ENCODE measurements around the gene KLHL2.
"Not testable (repeated sequence)": the region's sequence is repeated elsewhere in the genome, so short reads cannot be mapped to it uniquely, and the experiment has no call there.

Gene KLHL2

DNA sequence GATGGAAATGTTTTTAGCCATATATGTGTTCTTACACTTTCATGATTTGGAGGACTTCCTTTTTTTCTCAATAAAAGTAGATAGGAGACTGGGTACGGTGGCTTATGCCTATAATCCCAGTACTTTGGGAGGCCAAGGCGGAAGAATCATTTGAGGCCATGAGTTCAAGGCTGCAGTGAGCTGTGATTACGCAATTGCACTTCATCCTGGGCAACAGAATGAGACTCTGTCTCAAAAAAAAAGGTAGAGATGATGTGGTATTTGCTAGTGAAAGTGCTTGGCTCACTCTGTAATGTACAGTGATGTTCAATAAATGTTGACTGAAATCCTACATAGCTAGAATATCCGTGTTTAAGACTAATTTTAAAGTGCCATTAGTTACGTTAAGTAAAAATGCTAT is 27.4 kb downstream of the KLHL2 start:
- TF ChIP-seq, protein P1, sequence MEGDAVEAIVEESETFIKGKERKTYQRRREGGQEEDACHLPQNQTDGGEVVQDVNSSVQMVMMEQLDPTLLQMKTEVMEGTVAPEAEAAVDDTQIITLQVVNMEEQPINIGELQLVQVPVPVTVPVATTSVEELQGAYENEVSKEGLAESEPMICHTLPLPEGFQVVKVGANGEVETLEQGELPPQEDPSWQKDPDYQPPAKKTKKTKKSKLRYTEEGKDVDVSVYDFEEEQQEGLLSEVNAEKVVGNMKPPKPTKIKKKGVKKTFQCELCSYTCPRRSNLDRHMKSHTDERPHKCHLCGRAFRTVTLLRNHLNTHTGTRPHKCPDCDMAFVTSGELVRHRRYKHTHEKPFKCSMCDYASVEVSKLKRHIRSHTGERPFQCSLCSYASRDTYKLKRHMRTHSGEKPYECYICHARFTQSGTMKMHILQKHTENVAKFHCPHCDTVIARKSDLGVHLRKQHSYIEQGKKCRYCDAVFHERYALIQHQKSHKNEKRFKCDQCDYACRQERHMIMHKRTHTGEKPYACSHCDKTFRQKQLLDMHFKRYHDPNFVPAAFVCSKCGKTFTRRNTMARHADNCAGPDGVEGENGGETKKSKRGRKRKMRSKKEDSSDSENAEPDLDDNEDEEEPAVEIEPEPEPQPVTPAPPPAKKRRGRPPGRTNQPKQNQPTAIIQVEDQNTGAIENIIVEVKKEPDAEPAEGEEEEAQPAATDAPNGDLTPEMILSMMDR (conservative IDR thresholded peaks at IDR 0.05; ENCODE audit: low read depth, low read length), result no peak
- Histone ChIP-seq H3K27me3 (ENCODE audit: insufficient read depth, low read depth) (no peaks in the 10 kb centered on the region), H2AFZ (ENCODE audit: low read depth) (no peak overlapping the region), H3K4me1 (ENCODE audit: low read depth, poor library complexity, severe bottlenecking) (no peaks in the 10 kb centered on the region), H3K4me2 (no peak overlapping the region), H3K79me2 (ENCODE audit: insufficient read depth, low read depth) (no peaks in the 10 kb centered on the region), H4K20me1 (ENCODE audit: insufficient read depth) (no peaks in the 10 kb centered on the region), H3K9ac (no peak overlapping the region), H3K4me3 (IDR thresholded peaks at IDR 0.05; ENCODE audit: insufficient read depth, low read depth, low read length) (no peak overlapping the region), H3K36me3 (ENCODE audit: insufficient read depth) (no peaks in the 10 kb centered on the region), H3K27ac (no peak overlapping the region)

DNA sequence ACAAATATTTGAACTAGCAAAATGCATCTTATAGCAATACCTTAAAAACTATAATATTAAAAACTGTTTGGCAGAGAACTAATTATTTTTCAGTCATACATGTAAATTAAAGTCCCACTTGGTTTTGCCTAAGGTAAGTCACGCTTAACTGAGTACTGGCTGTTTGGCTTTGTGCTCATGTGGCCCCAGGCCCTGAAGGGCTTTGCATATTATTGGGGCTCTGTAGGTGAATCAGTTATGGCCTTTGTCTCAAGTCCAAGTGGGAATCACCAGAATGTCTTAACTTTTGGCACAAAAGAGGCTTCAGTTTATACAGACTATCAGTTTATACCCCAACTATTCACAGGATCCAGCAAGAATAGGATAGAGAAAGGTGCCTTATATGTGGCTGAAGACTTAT is 29.5 kb downstream of the KLHL2 start:
- not testable (repeated sequence) for H3K4me1 ChIP-seq (ENCODE audit: low read depth, poor library complexity, severe bottlenecking); H3K79me2 ChIP-seq (ENCODE audit: insufficient read depth, low read depth); H3K4me2 ChIP-seq; H3K9ac ChIP-seq; H2AFZ ChIP-seq (ENCODE audit: low read depth); H3K27ac ChIP-seq; H4K20me1 ChIP-seq (ENCODE audit: insufficient read depth); H3K27me3 ChIP-seq (ENCODE audit: insufficient read depth, low read depth); H3K36me3 ChIP-seq (ENCODE audit: insufficient read depth); H3K4me3 ChIP-seq (IDR thresholded peaks at IDR 0.05; ENCODE audit: insufficient read depth, low read depth, low read length)

DNA sequence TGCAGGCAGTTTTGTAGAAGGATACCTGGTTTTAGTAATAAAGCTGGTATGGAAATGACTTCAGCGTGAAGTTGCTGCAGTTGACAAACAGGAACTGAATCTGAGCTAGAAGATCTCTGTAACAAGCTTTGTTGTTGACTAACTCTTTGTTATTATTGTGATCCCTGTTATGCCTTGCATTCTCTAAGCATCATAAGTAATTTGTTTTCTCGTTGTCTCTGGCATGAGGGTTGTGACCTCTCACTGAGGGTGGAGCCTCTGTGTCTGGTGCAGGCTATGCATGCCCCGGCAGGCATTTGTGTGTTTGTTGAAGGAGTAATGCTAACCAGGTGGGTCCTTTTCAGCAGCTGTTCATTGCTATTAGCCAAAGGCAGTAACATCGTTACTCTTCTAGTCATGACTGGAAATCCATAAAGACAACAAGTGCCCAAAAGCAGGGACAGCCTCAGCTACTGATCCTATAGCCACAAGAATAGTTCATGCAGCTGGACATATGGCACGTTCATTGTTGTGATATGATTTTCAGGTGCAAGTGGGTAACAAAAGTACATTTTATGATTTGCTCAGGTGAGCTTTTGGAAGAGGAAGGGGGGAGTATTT is 30.8 kb downstream of the KLHL2 start:
- H3K79me2 ChIP-seq (ENCODE audit: insufficient read depth, low read depth); H4K20me1 ChIP-seq (ENCODE audit: insufficient read depth); H3K4me3 ChIP-seq (IDR thresholded peaks at IDR 0.05; ENCODE audit: insufficient read depth, low read depth, low read length); H3K27ac ChIP-seq; H3K4me2 ChIP-seq; H3K4me1 ChIP-seq (ENCODE audit: low read depth, poor library complexity, severe bottlenecking); H3K27me3 ChIP-seq (ENCODE audit: insufficient read depth, low read depth); H3K9ac ChIP-seq; H2AFZ ChIP-seq (ENCODE audit: low read depth); H3K36me3 ChIP-seq (ENCODE audit: insufficient read depth): not testable (repeated sequence)

DNA sequence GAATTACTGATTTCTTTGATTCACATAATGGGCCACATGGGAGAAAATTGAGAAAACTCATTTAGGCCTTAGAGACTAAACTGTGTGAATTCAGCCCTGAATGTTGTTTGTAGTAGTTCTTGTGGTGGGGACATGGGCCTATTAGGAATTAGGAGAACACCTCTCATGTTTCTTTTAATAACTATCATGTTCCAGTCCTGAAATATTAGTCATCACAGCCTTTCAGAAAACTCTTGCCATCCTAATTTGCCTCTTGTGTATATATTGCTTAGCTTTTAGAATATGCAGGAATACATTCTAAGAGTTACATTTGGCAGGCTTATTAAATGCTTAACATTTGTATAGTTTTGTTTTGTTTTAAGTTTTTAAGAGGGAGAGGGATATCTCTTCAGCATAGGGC is 33.4 kb downstream of the KLHL2 start:
- H3K79me2 ChIP-seq (ENCODE audit: insufficient read depth, low read depth); H3K9ac ChIP-seq; H4K20me1 ChIP-seq (ENCODE audit: insufficient read depth); H3K4me1 ChIP-seq (ENCODE audit: low read depth, poor library complexity, severe bottlenecking); H3K27me3 ChIP-seq (ENCODE audit: insufficient read depth, low read depth); H2AFZ ChIP-seq (ENCODE audit: low read depth); H3K4me3 ChIP-seq (IDR thresholded peaks at IDR 0.05; ENCODE audit: insufficient read depth, low read depth, low read length); H3K27ac ChIP-seq; H3K36me3 ChIP-seq (ENCODE audit: insufficient read depth); H3K4me2 ChIP-seq: not testable (repeated sequence)

DNA sequence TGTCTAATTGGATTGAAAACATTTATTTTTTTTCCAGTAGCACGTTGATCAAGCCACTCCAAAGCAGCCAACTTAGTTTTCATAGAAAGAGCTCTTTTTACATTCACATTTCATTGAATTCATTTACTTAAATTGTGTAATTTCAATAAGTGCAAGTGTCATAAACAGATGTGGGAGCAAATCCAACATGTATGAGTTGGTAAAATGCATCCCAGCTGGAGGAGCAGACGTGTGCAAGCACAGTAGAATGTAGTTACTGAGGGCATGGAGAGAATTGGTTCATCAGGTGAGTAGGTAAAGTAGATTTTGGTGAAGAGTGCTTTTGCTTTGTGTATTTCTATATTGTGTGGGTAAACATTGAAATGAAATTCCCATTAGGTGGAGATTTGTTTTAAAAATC is 36.8 kb downstream of the KLHL2 start:
- not testable (repeated sequence) for H3K4me2 ChIP-seq; H3K36me3 ChIP-seq (ENCODE audit: insufficient read depth); H3K27me3 ChIP-seq (ENCODE audit: insufficient read depth, low read depth); H3K4me3 ChIP-seq (IDR thresholded peaks at IDR 0.05; ENCODE audit: insufficient read depth, low read depth, low read length); H3K27ac ChIP-seq; H3K9ac ChIP-seq; H4K20me1 ChIP-seq (ENCODE audit: insufficient read depth); H2AFZ ChIP-seq (ENCODE audit: low read depth); H3K79me2 ChIP-seq (ENCODE audit: insufficient read depth, low read depth)
- H3K4me1 ChIP-seq (ENCODE audit: low read depth, poor library complexity, severe bottlenecking), result peaks cover 22% of the 10 kb centered on the region

DNA sequence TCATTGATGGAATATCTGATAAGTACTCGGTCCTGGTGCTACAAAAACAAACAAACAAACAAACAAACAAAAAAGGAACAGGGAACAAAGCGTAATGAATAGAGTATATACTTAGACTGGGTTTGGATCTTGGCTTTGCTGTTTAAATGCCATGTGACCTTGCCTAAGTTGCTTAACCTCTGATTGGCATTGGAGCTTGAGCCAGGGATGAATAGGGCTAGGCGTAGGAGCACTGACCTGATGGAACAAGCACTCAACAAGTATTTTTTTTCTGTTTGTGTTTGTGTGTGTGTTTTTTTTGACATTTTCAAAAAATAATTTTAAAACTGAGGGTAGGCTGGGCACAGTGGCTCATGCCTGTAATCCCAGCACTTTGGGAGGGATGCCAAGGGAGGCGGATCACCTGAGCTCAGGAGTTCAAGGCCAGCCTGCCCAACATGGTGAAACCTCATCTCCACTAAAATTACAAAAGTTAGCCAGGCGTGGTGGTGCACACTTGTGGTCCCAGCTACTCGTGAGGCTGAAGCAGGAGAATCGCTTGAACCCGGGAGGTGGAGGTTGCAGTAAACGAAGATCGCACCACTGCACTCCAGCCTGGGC is 37.3 kb downstream of the KLHL2 start:
- not testable (repeated sequence) for H3K27ac ChIP-seq; H3K79me2 ChIP-seq (ENCODE audit: insufficient read depth, low read depth); H3K27me3 ChIP-seq (ENCODE audit: insufficient read depth, low read depth); H3K4me2 ChIP-seq; H2AFZ ChIP-seq (ENCODE audit: low read depth); H4K20me1 ChIP-seq (ENCODE audit: insufficient read depth); H3K36me3 ChIP-seq (ENCODE audit: insufficient read depth); H3K9ac ChIP-seq; H3K4me3 ChIP-seq (IDR thresholded peaks at IDR 0.05; ENCODE audit: insufficient read depth, low read depth, low read length)
- peaks cover 25% of the 10 kb centered on the region for H3K4me1 ChIP-seq (ENCODE audit: low read depth, poor library complexity, severe bottlenecking)

DNA sequence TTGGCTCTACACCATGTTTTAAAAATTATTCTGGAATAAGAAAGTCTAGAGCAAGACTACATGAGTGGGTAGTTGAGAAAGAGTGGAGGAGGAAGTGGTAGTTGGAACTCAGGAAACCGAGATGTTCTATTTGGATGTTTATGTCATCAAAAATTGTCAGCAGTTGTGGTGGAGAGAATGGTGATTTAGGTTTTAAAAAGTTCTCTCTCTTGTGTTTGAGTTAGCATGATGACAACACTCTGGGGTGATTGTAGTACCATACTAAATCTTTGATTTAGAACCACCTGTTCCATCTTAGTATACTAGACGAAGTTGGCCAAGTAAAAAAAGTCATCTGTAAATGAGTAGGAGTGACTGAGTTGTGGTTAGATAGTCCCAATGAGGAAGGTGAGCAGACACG is 40.7 kb downstream of the KLHL2 start:
- no peak overlapping the region for H2AFZ ChIP-seq (ENCODE audit: low read depth)
- H3K79me2 ChIP-seq (ENCODE audit: insufficient read depth, low read depth), result no peaks in the 10 kb centered on the region
- H3K4me1 ChIP-seq (ENCODE audit: low read depth, poor library complexity, severe bottlenecking), result peaks cover 25% of the 10 kb centered on the region
- H3K27ac ChIP-seq, result no peak overlapping the region
- no peaks in the 10 kb centered on the region for H4K20me1 ChIP-seq (ENCODE audit: insufficient read depth)
- H3K27me3 ChIP-seq (ENCODE audit: insufficient read depth, low read depth), result no peaks in the 10 kb centered on the region
- peak overlapping the region; percentile 29; the same call in 1 of the 2 replicates for H3K4me2 ChIP-seq
- no peaks in the 10 kb centered on the region; the same call in 1 of the 2 replicates for H3K36me3 ChIP-seq (ENCODE audit: insufficient read depth)
- no peak overlapping the region for H3K9ac ChIP-seq
- TF ChIP-seq, protein P1 (conservative IDR thresholded peaks at IDR 0.05; ENCODE audit: low read depth, low read length), result no peak
- H3K4me3 ChIP-seq (IDR thresholded peaks at IDR 0.05; ENCODE audit: insufficient read depth, low read depth, low read length), result no peak overlapping the region

DNA sequence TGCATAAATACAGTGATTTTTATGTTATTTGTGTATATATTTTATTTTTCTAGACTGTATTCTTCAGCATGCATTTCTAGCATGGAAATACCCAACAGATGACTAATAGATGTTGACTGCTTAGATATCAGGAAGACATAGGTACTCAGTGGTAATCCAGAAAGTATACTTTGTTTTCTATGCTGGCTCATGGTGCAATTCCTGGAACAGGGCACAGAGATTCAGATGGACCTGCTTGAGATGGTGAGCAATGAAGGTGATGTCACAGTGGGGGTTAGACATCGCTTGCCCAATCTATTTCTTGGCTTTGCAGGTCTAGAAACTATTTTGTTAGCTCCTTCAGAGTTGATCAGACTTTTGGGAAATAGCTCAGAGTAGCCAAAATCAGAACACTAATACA is 41.5 kb downstream of the KLHL2 start:
- H3K4me2 ChIP-seq, result peak overlapping the region; percentile 29; the same call in 1 of the 2 replicates
- H2AFZ ChIP-seq (ENCODE audit: low read depth); H3K79me2 ChIP-seq (ENCODE audit: insufficient read depth, low read depth); H3K36me3 ChIP-seq (ENCODE audit: insufficient read depth); H3K27ac ChIP-seq; H4K20me1 ChIP-seq (ENCODE audit: insufficient read depth); H3K9ac ChIP-seq; H3K4me3 ChIP-seq (IDR thresholded peaks at IDR 0.05; ENCODE audit: insufficient read depth, low read depth, low read length); H3K27me3 ChIP-seq (ENCODE audit: insufficient read depth, low read depth): not testable (repeated sequence)
- peaks cover 25% of the 10 kb centered on the region for H3K4me1 ChIP-seq (ENCODE audit: low read depth, poor library complexity, severe bottlenecking)

DNA sequence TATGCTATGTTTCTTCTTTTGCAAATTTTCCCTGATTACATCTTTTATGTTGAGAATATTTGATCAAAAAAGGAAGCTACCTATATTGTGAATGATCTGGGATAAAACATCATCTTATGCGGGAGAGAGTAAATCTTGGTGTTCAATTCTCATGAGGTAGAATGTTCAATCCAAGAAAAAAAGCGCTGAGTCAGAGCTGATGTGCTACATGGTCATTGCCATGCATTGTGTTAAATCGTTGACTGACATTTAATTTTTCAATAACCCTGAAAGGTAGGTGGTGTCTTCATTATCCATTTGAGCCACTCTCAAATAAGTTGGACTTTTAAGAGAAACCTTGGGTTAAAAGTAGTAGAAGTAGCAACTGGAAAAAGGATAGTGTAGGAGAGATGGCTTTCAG is 47.4 kb downstream of the KLHL2 start:
- not testable (repeated sequence) for H3K4me1 ChIP-seq (ENCODE audit: low read depth, poor library complexity, severe bottlenecking); H3K9ac ChIP-seq

More for the DNA sequence above, 47.4 kb downstream of the KLHL2 start:
- H3K36me3 ChIP-seq (ENCODE audit: insufficient read depth); H3K4me3 ChIP-seq (IDR thresholded peaks at IDR 0.05; ENCODE audit: insufficient read depth, low read depth, low read length); H2AFZ ChIP-seq (ENCODE audit: low read depth); H4K20me1 ChIP-seq (ENCODE audit: insufficient read depth); H3K79me2 ChIP-seq (ENCODE audit: insufficient read depth, low read depth); H3K4me2 ChIP-seq; H3K27me3 ChIP-seq (ENCODE audit: insufficient read depth, low read depth); H3K27ac ChIP-seq: not testable (repeated sequence)
